ENCODE results near the gene SORL1. TPM values are rescaled to one million over a fixed set of nuclear protein-coding genes. Genes with fewer than 3 reads are reported as not detected.

Gene SORL1
- polyA plus RNA-seq, 3 donors, result 52.5 to 61.9 (median 59.4) TPM

- no peak overlapping the region for H3K4me3 Mint-ChIP-seq
- Histone ChIP-seq H3K9me3 (replicated peaks in 1 of 2; ENCODE audit: control insufficient read depth in 1 of 2, insufficient read depth in 1 of 2, low read length in 2 of 2) (no peaks in the 10 kb centered on the region), H3K4me2 (replicated peaks; ENCODE audit: extremely low read depth, low read length, poor library complexity, severe bottlenecking) (no peak overlapping the region), H3K4me3 (replicated peaks in 1 of 3; ENCODE audit: low read depth in 2 of 3, low read length in 3 of 3) (no peak overlapping the region), H3K9ac (ENCODE audit: insufficient read depth, low read length, poor library complexity, severe bottlenecking) (no peak overlapping the region), H3K27ac (ENCODE audit: low read depth in 1 of 2, low read length in 2 of 2) (no peak overlapping the region), H3K4me1 (ENCODE audit: control insufficient read depth in 1 of 2, insufficient read depth in 2 of 2, low read length in 2 of 2) (no peaks in the 10 kb centered on the region), H3K79me2 (ENCODE audit: insufficient read depth, low read length) (no peaks in the 10 kb centered on the region), H2AFZ (ENCODE audit: insufficient read depth, low read depth, low read length, poor library complexity, severe bottlenecking) (no peak overlapping the region), H3K36me3 (replicated peaks in 1 of 2; ENCODE audit: control insufficient read depth in 1 of 2, insufficient read depth in 2 of 2, low read length in 2 of 2) (no peaks in the 10 kb centered on the region), H3K27me3 (ENCODE audit: control insufficient read depth in 2 of 2, insufficient read depth in 2 of 2, low read length in 2 of 2) (peaks cover 0 to 3% of the 10 kb centered on the region in 2 donors), H4K20me1 (ENCODE audit: insufficient read depth, low read length) (no peaks in the 10 kb centered on the region)
- H3K27ac Mint-ChIP-seq, result no peak overlapping the region
- WGBS (ENCODE audit: insufficient coverage), result no CpG with 5 or more reads among the region's 1 CpG
- no peak for TF ChIP-seq CTCF (IDR thresholded peaks at IDR 0.05)
- intact Hi-C loops (cut with micrococcal nuclease), result no loop called here
- H3K27me3 Mint-ChIP-seq (ENCODE audit: low read depth in 3 of 3), result peaks cover 3 to 5% (median 3%) of the 10 kb centered on the region in 3 donors
- no peak for DNase-seq
- H3K9me3 Mint-ChIP-seq, result peaks cover 0 to 3% (median 1%) of the 10 kb centered on the region in 7 donors
- H3K4me1 Mint-ChIP-seq, result no peaks in the 10 kb centered on the region
- no peaks in the 10 kb centered on the region for H3K36me3 Mint-ChIP-seq
These were observed 215.7 kb downstream of the SORL1 start for GRCh38 chr11:121667836-121668235.

- WGBS (ENCODE audit: insufficient coverage), result 100% methylated on average over 2 of the region's 4 CpGs
- Mint-ChIP-seq H3K4me1 (no peaks in the 10 kb centered on the region), H3K27ac (no peak overlapping the region), H3K36me3 (no peaks in the 10 kb centered on the region), H3K4me3 (no peak overlapping the region), H3K9me3 (peaks cover 0 to 3% (median 1%) of the 10 kb centered on the region in 7 donors), H3K27me3 (ENCODE audit: low read depth in 3 of 3) (peaks cover 1 to 5% (median 5%) of the 10 kb centered on the region in 3 donors)
- H3K9me3 ChIP-seq (replicated peaks in 1 of 2; ENCODE audit: control insufficient read depth in 1 of 2, insufficient read depth in 1 of 2, low read length in 2 of 2), result no peaks in the 10 kb centered on the region
- H3K27me3 ChIP-seq (ENCODE audit: control insufficient read depth in 2 of 2, insufficient read depth in 2 of 2, low read length in 2 of 2), result peaks cover 0 to 3% of the 10 kb centered on the region in 2 donors
- H3K27ac ChIP-seq (ENCODE audit: low read depth in 1 of 2, low read length in 2 of 2), result no peak overlapping the region
- TF ChIP-seq CTCF (IDR thresholded peaks at IDR 0.05), result no peak
- DNase-seq, result no peak
- H3K9ac ChIP-seq (ENCODE audit: insufficient read depth, low read length, poor library complexity, severe bottlenecking), result no peak overlapping the region
- intact Hi-C loops (cut with micrococcal nuclease), result no loop called here
- no peaks in the 10 kb centered on the region for H3K4me1 ChIP-seq (ENCODE audit: control insufficient read depth in 1 of 2, insufficient read depth in 2 of 2, low read length in 2 of 2)
- no peaks in the 10 kb centered on the region for H3K36me3 ChIP-seq (replicated peaks in 1 of 2; ENCODE audit: control insufficient read depth in 1 of 2, insufficient read depth in 2 of 2, low read length in 2 of 2)
- no peaks in the 10 kb centered on the region for H3K79me2 ChIP-seq (ENCODE audit: insufficient read depth, low read length)
- H3K4me2 ChIP-seq (replicated peaks; ENCODE audit: extremely low read depth, low read length, poor library complexity, severe bottlenecking), result no peak overlapping the region
- no peak overlapping the region for H3K4me3 ChIP-seq (replicated peaks in 1 of 3; ENCODE audit: low read depth in 2 of 3, low read length in 3 of 3)
- no peak overlapping the region for H2AFZ ChIP-seq (ENCODE audit: insufficient read depth, low read depth, low read length, poor library complexity, severe bottlenecking)
- no peaks in the 10 kb centered on the region for H4K20me1 ChIP-seq (ENCODE audit: insufficient read depth, low read length)
These were observed 217.3 kb downstream of the SORL1 start for GRCh38 chr11:121669422-121669821.

Data from CD14-positive monocyte (primary cell).